Body of pancreas (tissue), 4 donors: ENCODE measurements around the gene CACNA1C.

Experiments
- CTCF ChIP-seq, 7 experiments: fragments of 450-650 bp in 4 of 7; fragments of 200-600 bp in 3 of 7; sonication (generic) in 3 of 7; IDR thresholded peaks; one replicate each; pipeline ENCODE4 v1.5.1; 2016 to 2019; ENCODE audit warnings: antibody characterized with exemption in 7 of 7
- POLR2A ChIP-seq, 3 donors: fragments of 450-650 bp; IDR thresholded peaks; one replicate each; pipeline ENCODE4 v1.6.1; 2016; ENCODE audit warnings: antibody characterized with exemption in 3 of 3, mild to moderate bottlenecking in 2 of 3

DNA sequence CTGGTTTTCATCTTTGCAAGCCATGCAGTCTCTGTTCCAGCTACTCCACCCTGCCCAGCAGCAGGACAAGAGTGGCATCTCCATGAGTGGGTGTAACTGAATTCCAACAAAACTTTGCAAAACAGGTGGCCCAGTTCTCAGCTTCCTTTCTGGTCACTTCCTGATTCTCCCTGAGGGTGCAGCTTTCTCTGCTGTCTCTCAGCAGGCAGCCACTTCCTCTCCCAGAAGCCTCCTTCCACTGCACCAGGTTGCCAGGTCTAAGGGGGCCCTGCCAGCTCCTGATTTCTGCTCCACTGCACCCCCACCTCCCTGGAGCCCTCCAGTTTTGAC lies 400.9 kb downstream of the CACNA1C start:
- TF ChIP-seq CTCF (IDR thresholded peaks at IDR 0.05) = no peak
- no peak for TF ChIP-seq POLR2A (IDR thresholded peaks at IDR 0.05)
